ENCODE data around the gene REG3G. TPM values are rescaled to one million over a fixed set of nuclear protein-coding genes. Genes with fewer than 3 reads are reported as not detected.

The REG3G gene
- total and polyA plus RNA-seq, 2 of the 4 experiments (the other 2 are of a cell fraction) = not detected

DNA sequence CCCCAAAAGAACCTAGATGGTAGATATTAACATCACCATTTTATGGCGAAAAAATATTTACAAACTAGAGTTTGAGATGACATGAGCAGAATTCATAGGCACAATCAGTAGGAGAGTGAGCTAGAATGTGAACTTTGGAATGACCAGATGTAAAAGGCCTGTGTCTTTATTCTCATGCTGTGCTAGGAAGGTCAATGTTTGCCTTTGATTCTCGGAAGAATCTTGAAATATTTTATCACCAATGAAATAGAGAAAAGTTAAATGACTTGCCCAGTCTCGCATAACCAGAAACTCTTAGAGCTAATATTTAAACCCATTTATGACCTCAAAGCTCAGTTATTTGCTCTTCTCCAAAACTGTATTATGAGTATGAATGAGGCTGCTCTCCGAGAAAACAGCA lies 9.2 kb upstream of the REG3G start:
- Histone ChIP-seq H3K14ac (replicated peaks; ENCODE audit: low read depth, low read length) (no peak overlapping the region), H3K18ac (ENCODE audit: low read depth, low read length) (no peak overlapping the region), H3K9me3 (ENCODE audit: control insufficient read depth, insufficient read depth, low read length) (peaks cover 8% of the 10 kb centered on the region; the same call in 1 of the 2 replicates), H2BK120ac (ENCODE audit: low read depth, low read length) (no peak overlapping the region), H3K4me3 (ENCODE audit: insufficient read depth, low read depth, low read length) (no peak overlapping the region), H3K79me1 (ENCODE audit: low read depth in 1 of 2, low read length in 2 of 2) (no peaks in the 10 kb centered on the region), H2BK20ac (ENCODE audit: low read depth, low read length) (no peak overlapping the region), H3K9me1 (ENCODE audit: insufficient read depth, low read length) (no peaks in the 10 kb centered on the region), H4K5ac (ENCODE audit: low read depth, low read length) (no peak overlapping the region), H3K27me3 (ENCODE audit: control insufficient read depth, insufficient read depth, low read length) (no peaks in the 10 kb centered on the region), H2AK9ac (replicated peaks; ENCODE audit: low read depth, low read length, poor library complexity) (no peak overlapping the region), H4K20me1 (ENCODE audit: insufficient read depth, low read length) (no peaks in the 10 kb centered on the region), H3K56ac (ENCODE audit: extremely low read depth, insufficient read depth, low read length) (no peak overlapping the region), H2AFZ (replicated peaks; ENCODE audit: low read length, poor library complexity) (no peak overlapping the region), H4K8ac (ENCODE audit: low read depth in 2 of 2, low read length in 2 of 2) (no peak overlapping the region), H3K4ac (ENCODE audit: low read depth, low read length) (no peak overlapping the region), H3K36me3 (ENCODE audit: control insufficient read depth, insufficient read depth, low read length) (no peaks in the 10 kb centered on the region), H2BK15ac (ENCODE audit: low read depth, low read length) (no peak overlapping the region), H3K9ac (ENCODE audit: low read depth, low read length) (no peak overlapping the region), H3K23ac (ENCODE audit: low read depth, low read length) (no peak overlapping the region), H3K4me2 (ENCODE audit: low read depth, low read length) (no peak overlapping the region), H2BK5ac (ENCODE audit: low read depth, low read length, poor library complexity, severe bottlenecking) (no peak overlapping the region), H3K4me1 (ENCODE audit: control insufficient read depth, insufficient read depth, low read length) (no peaks in the 10 kb centered on the region), H4K91ac (ENCODE audit: insufficient read depth, low read depth, low read length) (no peak overlapping the region), H2AK5ac (ENCODE audit: low read depth, low read length) (no peak overlapping the region), H3K27ac (ENCODE audit: insufficient read depth, low read length) (no peak overlapping the region)
- WGBS, 2 experiments (ENCODE audit: extremely low coverage in 2 of 2, insufficient read length in 1 of 2) = no CpG with 5 or more reads among the region's 4 CpGs
- TF ChIP-seq MAFK (IDR thresholded peaks at IDR 0.05; ENCODE audit: low read depth, low read length) (no peak), CEBPB (IDR thresholded peaks at IDR 0.05; ENCODE audit: low read depth, low read length) (no peak), RCOR1 (IDR thresholded peaks at IDR 0.05; ENCODE audit: insufficient replicate concordance, low read length) (no peak), RAD21 (IDR thresholded peaks at IDR 0.05; ENCODE audit: low read length) (no peak), RFX5 (IDR thresholded peaks at IDR 0.05; ENCODE audit: low read depth, low read length) (no peak), CHD1 (IDR thresholded peaks at IDR 0.05; ENCODE audit: low read depth, low read length) (no peak), BHLHE40 (IDR thresholded peaks at IDR 0.05; ENCODE audit: low read depth, low read length) (no peak), MAZ (IDR thresholded peaks at IDR 0.05; ENCODE audit: borderline replicate concordance, low read depth, low read length) (no peak), FOS (IDR thresholded peaks at IDR 0.05; ENCODE audit: low read depth, low read length) (no peak), POLR2A (IDR thresholded peaks at IDR 0.05; ENCODE audit: low read depth, low read length) (no peak), NFE2L2 (IDR thresholded peaks at IDR 0.05; ENCODE audit: low read depth, low read length) (no peak)
- TF ChIP-seq, protein P1, sequence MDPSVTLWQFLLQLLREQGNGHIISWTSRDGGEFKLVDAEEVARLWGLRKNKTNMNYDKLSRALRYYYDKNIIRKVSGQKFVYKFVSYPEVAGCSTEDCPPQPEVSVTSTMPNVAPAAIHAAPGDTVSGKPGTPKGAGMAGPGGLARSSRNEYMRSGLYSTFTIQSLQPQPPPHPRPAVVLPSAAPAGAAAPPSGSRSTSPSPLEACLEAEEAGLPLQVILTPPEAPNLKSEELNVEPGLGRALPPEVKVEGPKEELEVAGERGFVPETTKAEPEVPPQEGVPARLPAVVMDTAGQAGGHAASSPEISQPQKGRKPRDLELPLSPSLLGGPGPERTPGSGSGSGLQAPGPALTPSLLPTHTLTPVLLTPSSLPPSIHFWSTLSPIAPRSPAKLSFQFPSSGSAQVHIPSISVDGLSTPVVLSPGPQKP (IDR thresholded peaks at IDR 0.05; ENCODE audit: borderline replicate concordance, low read depth, low read length) = no peak
- TF ChIP-seq, protein P2, sequence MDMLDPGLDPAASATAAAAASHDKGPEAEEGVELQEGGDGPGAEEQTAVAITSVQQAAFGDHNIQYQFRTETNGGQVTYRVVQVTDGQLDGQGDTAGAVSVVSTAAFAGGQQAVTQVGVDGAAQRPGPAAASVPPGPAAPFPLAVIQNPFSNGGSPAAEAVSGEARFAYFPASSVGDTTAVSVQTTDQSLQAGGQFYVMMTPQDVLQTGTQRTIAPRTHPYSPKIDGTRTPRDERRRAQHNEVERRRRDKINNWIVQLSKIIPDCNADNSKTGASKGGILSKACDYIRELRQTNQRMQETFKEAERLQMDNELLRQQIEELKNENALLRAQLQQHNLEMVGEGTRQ (IDR thresholded peaks at IDR 0.05; ENCODE audit: low read depth, low read length) = no peak
- dilution Hi-C loops (cut with HindIII; ENCODE audit: low sequenced_read_pairs, unreplicated experiment) (no loop called here), in situ Hi-C loops (cut with MboI; ENCODE audit: low sequenced_read_pairs) (no loop called here), intact Hi-C loops (cut with micrococcal nuclease) (no loop called here)
- ChIA-PET CTCF (no interaction called here), POLR2A (ENCODE audit: unreplicated experiment) (no interaction called here)
- ATAC-seq (ENCODE audit: low read depth) = no peak
- no peak for DNase-seq
- no TSS peak for BruUV-seq (replicated peaks)

Measured in IMR-90 (cell line).